Measurements from ENCODE around the gene KLHL2.
"Not testable (repeated sequence)": the region's sequence is repeated elsewhere in the genome, so short reads cannot be mapped to it uniquely, and the experiment has no call there.

KLHL2 gene

GRCh38 chr4:165234766-165235165, 27.4 kb downstream of the KLHL2 start:
- DNase-seq (ENCODE audit: low read depth), result no peak
- no peak for TF ChIP-seq CTCF (conservative IDR thresholded peaks at IDR 0.05; ENCODE audit: control insufficient read depth, insufficient read depth, low read depth, low read length)
- no peak overlapping the region for H3K4me3 ChIP-seq (ENCODE audit: control insufficient read depth, low read depth, low read length)

DNA sequence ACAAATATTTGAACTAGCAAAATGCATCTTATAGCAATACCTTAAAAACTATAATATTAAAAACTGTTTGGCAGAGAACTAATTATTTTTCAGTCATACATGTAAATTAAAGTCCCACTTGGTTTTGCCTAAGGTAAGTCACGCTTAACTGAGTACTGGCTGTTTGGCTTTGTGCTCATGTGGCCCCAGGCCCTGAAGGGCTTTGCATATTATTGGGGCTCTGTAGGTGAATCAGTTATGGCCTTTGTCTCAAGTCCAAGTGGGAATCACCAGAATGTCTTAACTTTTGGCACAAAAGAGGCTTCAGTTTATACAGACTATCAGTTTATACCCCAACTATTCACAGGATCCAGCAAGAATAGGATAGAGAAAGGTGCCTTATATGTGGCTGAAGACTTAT, 29.5 kb downstream of the KLHL2 start:
- H3K4me3 ChIP-seq (ENCODE audit: control insufficient read depth, low read depth, low read length); DNase-seq (ENCODE audit: low read depth): not testable (repeated sequence)

DNA sequence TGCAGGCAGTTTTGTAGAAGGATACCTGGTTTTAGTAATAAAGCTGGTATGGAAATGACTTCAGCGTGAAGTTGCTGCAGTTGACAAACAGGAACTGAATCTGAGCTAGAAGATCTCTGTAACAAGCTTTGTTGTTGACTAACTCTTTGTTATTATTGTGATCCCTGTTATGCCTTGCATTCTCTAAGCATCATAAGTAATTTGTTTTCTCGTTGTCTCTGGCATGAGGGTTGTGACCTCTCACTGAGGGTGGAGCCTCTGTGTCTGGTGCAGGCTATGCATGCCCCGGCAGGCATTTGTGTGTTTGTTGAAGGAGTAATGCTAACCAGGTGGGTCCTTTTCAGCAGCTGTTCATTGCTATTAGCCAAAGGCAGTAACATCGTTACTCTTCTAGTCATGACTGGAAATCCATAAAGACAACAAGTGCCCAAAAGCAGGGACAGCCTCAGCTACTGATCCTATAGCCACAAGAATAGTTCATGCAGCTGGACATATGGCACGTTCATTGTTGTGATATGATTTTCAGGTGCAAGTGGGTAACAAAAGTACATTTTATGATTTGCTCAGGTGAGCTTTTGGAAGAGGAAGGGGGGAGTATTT, 30.8 kb downstream of the KLHL2 start:
- H3K4me3 ChIP-seq (ENCODE audit: control insufficient read depth, low read depth, low read length); DNase-seq (ENCODE audit: low read depth): not testable (repeated sequence)

- H3K4me3 ChIP-seq (ENCODE audit: control insufficient read depth, low read depth, low read length), result not testable (repeated sequence)
- peak; percentile 12 for DNase-seq (ENCODE audit: low read depth)
Observed at GRCh38 chr4:165240761-165241160, 33.4 kb downstream of the KLHL2 start.

DNA sequence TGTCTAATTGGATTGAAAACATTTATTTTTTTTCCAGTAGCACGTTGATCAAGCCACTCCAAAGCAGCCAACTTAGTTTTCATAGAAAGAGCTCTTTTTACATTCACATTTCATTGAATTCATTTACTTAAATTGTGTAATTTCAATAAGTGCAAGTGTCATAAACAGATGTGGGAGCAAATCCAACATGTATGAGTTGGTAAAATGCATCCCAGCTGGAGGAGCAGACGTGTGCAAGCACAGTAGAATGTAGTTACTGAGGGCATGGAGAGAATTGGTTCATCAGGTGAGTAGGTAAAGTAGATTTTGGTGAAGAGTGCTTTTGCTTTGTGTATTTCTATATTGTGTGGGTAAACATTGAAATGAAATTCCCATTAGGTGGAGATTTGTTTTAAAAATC, 36.8 kb downstream of the KLHL2 start:
- peak; percentile 18 for DNase-seq (ENCODE audit: low read depth)
- H3K4me3 ChIP-seq (ENCODE audit: control insufficient read depth, low read depth, low read length), result not testable (repeated sequence)

GRCh38 chr4:165244587-165245186, 37.3 kb downstream of the KLHL2 start:
- DNase-seq (ENCODE audit: low read depth); H3K4me3 ChIP-seq (ENCODE audit: control insufficient read depth, low read depth, low read length): not testable (repeated sequence)

DNA sequence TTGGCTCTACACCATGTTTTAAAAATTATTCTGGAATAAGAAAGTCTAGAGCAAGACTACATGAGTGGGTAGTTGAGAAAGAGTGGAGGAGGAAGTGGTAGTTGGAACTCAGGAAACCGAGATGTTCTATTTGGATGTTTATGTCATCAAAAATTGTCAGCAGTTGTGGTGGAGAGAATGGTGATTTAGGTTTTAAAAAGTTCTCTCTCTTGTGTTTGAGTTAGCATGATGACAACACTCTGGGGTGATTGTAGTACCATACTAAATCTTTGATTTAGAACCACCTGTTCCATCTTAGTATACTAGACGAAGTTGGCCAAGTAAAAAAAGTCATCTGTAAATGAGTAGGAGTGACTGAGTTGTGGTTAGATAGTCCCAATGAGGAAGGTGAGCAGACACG, 40.7 kb downstream of the KLHL2 start:
- H3K4me3 ChIP-seq (ENCODE audit: control insufficient read depth, low read depth, low read length), result no peak overlapping the region
- DNase-seq (ENCODE audit: low read depth), result no peak
- TF ChIP-seq CTCF (conservative IDR thresholded peaks at IDR 0.05; ENCODE audit: control insufficient read depth, insufficient read depth, low read depth, low read length), result no peak

DNA sequence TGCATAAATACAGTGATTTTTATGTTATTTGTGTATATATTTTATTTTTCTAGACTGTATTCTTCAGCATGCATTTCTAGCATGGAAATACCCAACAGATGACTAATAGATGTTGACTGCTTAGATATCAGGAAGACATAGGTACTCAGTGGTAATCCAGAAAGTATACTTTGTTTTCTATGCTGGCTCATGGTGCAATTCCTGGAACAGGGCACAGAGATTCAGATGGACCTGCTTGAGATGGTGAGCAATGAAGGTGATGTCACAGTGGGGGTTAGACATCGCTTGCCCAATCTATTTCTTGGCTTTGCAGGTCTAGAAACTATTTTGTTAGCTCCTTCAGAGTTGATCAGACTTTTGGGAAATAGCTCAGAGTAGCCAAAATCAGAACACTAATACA, 41.5 kb downstream of the KLHL2 start:
- H3K4me3 ChIP-seq (ENCODE audit: control insufficient read depth, low read depth, low read length), result not testable (repeated sequence)
- DNase-seq (ENCODE audit: low read depth), result peak; percentile 14

DNA sequence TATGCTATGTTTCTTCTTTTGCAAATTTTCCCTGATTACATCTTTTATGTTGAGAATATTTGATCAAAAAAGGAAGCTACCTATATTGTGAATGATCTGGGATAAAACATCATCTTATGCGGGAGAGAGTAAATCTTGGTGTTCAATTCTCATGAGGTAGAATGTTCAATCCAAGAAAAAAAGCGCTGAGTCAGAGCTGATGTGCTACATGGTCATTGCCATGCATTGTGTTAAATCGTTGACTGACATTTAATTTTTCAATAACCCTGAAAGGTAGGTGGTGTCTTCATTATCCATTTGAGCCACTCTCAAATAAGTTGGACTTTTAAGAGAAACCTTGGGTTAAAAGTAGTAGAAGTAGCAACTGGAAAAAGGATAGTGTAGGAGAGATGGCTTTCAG, 47.4 kb downstream of the KLHL2 start:
- H3K4me3 ChIP-seq (ENCODE audit: control insufficient read depth, low read depth, low read length); DNase-seq (ENCODE audit: low read depth): not testable (repeated sequence)

- DNase-seq (ENCODE audit: low read depth), result peak; percentile 63
- not testable (repeated sequence) for H3K4me3 ChIP-seq (ENCODE audit: control insufficient read depth, low read depth, low read length)
Observed at GRCh38 chr4:165255439-165255838, 48.1 kb downstream of the KLHL2 start.

DNA sequence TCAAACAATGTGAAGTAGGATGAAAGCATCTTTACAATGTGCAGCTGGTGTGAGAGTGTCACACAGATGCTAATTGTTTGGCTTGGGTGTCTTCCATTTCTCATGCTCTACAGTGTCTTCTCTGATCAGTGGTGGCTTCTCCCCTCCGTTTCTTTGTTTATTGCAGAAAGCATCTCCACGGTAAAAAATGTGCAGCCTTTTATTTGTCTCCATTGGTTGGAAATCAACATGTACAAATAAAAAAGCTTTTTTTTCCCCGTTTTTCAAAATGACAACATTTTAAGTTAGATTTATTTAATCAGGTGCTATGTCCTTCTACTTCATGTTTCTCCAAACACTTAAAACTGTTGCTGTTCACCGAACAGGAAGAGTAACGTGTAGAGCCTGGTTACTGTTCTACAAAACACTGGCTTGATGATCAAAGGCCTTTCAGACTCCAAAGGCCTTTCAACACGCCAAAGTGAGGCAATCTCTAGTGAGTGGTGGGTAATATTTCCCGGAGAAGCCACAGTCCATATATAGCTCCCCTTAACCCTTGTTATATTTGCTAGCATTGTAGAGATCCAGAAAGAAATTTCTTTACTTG, 48.8 kb downstream of the KLHL2 start:
- H3K4me3 ChIP-seq (ENCODE audit: control insufficient read depth, low read depth, low read length); DNase-seq (ENCODE audit: low read depth): not testable (repeated sequence)

GRCh38 chr4:165259776-165260175, 52.4 kb downstream of the KLHL2 start:
- H3K4me3 ChIP-seq (ENCODE audit: control insufficient read depth, low read depth, low read length), result not testable (repeated sequence)
- DNase-seq (ENCODE audit: low read depth), result peak; percentile 22

DNA sequence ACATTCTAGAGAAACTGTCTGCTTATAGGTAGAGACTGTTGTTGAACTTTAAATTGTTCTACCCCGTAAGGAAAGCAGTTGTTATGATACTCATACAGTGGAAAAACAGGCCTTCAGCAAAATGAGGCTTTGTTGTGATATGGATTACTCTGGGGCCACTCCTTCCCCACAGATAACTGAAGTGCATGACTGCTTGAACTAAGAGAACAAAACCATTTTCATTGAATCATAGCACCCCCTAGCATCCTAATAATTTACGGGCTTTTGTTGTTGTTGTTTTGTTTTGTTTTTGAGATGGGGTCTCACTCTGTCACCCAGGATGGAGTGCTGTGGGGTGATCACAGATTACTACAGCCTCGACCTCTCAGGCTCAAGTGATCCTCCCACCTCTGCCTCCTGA, 54.9 kb downstream of the KLHL2 start:
- H3K4me3 ChIP-seq (ENCODE audit: control insufficient read depth, low read depth, low read length); DNase-seq (ENCODE audit: low read depth): not testable (repeated sequence)

DNA sequence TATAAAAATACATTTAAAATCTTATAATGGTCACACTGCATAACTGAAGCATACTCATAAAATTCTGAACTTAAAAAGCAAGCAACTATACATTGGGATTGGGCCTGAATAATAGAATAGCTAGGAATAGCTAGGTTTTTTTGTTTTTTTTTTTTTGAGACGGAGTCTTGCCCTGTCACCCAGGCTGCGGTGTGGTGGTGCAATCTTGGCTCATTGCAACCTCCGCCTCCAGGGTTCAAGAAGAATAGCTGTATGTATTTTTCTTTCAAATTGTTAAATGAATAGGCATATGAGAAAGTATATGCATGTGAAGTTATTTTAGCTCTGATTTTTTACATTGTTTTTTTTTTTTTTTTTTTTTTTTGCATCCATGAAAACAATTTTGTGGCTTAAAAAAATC, 56.1 kb downstream of the KLHL2 start:
- not testable (repeated sequence) for H3K4me3 ChIP-seq (ENCODE audit: control insufficient read depth, low read depth, low read length); DNase-seq (ENCODE audit: low read depth)

DNA sequence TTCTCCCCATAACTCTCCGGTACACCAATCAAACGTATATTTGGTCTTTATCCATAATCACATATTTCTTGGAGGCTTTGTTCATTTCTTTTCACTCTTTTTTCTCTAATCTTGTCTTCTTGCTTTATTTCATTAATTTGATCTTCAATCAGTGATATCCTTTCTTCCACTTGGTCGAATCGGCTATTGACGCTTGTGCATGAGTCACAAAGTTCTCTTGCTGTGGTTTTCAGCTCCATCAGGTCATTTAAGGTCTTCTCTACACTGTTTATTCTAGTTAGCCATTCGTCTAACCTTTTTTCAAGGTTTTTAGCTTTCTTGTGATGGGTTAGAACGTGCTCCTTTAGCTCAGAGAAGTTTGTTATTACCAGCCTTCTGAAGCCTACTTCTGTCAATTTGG, 62.6 kb downstream of the KLHL2 start:
- not testable (repeated sequence) for H3K4me3 ChIP-seq (ENCODE audit: control insufficient read depth, low read depth, low read length)
- DNase-seq (ENCODE audit: low read depth), result peak; percentile 36

- not testable (repeated sequence) for DNase-seq (ENCODE audit: low read depth); H3K4me3 ChIP-seq (ENCODE audit: control insufficient read depth, low read depth, low read length)
Observed at GRCh38 chr4:165273443-165273842, 66.1 kb downstream of the KLHL2 start.

- DNase-seq (ENCODE audit: low read depth); H3K4me3 ChIP-seq (ENCODE audit: control insufficient read depth, low read depth, low read length): not testable (repeated sequence)
Observed at GRCh38 chr4:165275357-165275756, 68.0 kb downstream of the KLHL2 start.

Measured in fibroblast of mammary gland (primary cell).